CD4-positive, alpha-beta T cell treated with Interleukin-1 beta for 1 hour (primary cell): ENCODE results near the gene WNK2.

Experiments used
- DNase-seq, 2 donors: peaks; one replicate each; pipeline ENCODE4 v3.0.0-alpha.2; 2020 to 2022

The WNK2 gene

GRCh38 chr9:93268551-93269314 lies 84.8 kb downstream of the WNK2 start:
- peak; percentile 33 to 60 for DNase-seq

- no peak for DNase-seq
Measured at GRCh38 chr9:93270976-93271375, 87.0 kb downstream of the WNK2 start.

GRCh38 chr9:93276973-93277372 lies 93.0 kb downstream of the WNK2 start:
- no peak for DNase-seq

GRCh38 chr9:93278144-93278543 lies 94.2 kb downstream of the WNK2 start:
- no peak for DNase-seq

DNA sequence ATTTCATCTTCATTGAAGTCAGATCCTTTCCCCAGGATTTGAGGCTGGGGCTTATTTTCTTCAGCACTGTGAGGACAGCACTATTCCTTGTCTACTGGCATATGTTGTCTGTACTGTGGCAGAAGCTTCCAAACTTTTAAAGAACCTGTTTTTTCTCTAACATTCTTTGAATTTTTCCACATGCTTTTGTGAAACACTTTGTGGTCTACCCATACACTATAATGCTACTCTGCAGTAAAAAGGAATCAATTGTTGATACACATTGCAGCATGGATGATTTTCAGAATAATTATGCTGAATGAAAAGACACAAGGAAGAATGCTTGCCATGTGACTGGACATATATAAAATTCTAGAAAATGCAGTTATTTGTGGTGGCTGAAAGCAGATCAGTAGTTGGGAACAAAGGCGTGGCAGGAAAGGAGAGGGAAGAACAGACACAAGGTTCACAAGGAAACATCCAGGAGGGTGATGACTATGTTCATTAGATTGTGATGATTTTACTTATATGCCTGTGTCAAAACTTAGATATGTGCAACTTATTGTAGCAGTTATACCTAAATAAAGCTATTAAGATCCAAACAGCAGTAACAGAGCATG lies 96.8 kb downstream of the WNK2 start:
- DNase-seq: no peak

DNA sequence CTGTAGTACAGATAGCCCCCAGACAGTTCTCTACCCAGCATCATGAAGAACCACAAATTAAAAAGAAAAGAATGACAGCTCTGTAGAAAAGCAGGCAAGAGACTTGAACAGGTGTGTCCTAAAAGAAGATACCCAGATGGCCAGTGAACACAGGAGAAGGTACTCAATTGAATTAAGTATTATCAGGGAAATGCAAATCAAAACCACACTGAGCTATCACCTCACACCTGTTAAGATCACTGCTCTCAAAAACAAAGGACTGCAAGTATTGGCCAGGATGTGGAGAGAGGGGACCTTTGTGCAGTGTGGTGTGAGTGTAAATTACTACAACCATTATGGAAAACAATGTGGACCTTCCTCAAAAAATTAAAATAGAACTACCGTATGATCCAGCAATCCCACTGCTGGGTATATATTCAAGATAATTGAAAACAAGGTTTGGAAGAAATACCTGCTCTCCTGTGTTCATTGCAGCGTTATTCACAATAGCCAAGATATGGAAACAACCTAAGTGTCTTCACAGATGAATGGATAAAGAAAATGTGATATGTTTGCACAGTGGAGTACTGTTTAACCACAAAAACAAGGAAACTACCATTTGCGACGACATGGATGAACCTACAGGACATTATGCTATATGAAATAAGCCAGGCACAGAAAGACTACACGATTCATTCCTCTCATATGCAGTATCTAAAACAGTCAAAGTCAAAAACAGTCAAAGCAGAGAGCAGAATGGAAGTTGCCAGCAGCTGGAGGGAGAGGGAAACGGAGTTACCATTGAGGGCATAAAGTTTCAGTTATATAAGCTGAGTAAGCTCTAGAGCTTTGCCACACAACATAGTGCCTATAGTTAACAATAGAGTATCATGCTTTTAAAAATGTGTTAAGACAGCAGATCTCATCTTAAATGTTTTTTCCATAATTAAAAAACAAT lies 102.6 kb downstream of the WNK2 start:
- DNase-seq: no peak

GRCh38 chr9:93287189-93287552 lies 103.2 kb downstream of the WNK2 start:
- DNase-seq: no peak

DNA sequence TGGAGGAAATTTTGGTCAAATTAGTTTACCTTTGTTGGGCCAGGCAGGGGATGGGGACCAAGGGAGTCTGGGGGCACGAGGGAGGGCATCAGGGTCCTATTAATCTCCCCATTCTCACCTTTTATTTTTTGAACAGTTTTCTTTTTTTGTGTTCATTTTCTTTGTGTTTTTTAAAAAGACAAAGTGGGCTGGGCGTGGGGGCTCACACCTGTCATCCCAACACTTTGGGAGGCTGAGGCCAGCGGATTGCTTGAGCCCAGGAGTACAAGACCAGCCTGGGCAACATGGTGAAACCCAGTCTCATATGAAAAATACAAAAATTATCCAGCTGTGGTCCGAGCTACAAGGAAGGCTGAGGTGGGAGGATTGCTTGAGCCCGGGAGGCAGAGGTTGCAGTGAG lies 103.7 kb downstream of the WNK2 start:
- DNase-seq: no peak

DNA sequence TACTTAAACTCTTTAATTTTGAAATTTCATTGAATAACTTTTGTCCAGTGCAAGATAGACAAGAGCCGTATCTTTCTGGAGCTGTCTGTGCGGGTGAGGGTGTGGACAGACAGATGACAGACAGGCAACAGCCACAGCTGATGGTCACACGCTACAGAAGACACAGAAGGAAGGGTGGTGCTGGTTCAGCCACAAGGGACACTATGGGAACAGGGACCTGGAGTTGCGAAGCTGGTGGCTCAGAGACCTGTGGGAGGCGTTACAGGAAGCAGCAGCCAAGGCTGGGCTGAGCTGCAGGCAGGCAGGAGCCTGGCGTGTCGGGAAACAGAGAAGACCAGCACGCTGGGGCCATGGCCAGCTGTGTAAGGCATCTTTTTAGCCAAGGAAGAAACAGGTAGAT lies 104.4 kb downstream of the WNK2 start:
- no peak for DNase-seq

GRCh38 chr9:93288891-93289883 lies 105.2 kb downstream of the WNK2 start:
- DNase-seq: no peak

DNA sequence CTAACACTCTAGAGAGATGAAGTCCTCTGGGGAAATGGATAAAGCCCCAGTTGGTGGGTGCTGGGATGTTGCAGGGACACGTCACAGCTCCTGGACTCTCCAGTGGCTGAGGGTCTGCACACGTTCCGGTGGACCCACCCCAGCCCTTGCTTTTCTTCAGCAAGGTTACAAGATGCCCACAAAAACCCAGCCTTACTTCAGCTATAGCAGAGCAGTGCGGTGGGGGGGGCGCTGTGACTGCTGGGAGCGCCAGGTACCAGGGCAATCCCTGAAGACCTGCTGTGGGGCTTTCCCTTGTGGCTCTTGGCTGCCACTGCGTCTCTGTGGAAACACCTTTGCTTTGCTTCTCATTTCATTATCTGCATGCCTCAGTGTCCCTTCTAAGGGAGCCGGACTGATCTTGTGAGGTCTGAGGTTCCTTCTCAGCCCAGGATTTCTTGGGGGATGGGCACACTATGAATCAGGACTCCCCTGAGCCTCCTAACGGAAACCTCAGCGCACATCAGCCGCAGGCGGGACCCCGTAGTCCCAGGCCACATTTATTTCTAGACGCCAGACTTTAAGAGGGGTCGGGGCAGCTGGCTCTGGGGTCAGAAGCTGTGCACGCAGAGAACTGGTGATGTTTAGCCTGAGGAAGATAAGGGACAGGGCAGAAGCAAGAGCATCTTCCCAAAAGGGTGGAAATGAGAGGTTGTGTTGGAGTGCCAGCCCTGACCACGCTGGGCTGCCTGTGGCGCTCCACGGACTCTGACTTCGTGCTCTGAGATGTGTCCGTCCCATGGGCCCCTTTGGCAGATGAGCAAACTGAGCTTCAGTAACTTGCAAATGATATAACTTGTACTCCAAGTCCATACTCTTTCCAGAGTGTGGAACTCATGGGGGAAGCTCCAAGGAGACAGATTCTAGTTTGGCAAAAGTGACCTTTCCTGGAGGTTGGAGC lies 106.8 kb downstream of the WNK2 start:
- DNase-seq: no peak

DNA sequence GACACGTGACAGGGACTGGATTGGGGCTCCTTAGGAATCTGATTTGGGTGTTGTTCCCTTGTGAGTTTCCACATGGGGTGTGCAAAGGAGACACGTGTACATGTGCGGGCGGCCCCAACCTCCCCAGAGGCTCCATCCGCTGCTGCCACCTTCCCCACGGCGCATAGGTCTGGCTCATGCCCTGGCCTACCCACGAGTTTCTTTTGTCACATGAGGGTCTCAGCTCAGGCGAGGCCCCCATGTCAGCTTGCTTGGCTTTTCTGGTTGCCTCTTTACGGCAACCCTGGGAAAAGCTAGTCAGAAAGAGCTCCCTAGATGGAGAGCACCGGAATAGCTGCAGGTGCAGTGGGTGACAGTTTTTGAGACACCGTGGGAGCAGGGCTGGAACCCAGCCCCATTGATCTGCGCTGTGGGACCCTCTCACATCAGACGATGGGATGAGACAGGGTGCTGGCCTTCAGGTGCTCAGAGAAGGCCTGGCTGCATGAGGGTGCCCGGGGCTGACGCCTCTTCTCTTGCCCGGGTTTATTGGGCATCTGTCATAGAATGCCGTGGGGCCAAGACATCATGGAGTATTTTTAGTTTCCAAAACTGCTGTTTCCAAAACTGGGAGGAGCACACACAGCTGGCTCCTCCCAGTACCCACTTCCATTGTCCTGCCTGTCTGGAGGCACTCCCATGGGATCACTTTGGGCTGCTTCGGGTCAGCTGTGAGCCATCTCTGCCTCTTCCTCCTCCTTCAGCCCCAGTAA lies 107.8 kb downstream of the WNK2 start:
- DNase-seq: no peak

- DNase-seq: no peak
Measured at GRCh38 chr9:93292288-93292615, 108.3 kb downstream of the WNK2 start.

DNA sequence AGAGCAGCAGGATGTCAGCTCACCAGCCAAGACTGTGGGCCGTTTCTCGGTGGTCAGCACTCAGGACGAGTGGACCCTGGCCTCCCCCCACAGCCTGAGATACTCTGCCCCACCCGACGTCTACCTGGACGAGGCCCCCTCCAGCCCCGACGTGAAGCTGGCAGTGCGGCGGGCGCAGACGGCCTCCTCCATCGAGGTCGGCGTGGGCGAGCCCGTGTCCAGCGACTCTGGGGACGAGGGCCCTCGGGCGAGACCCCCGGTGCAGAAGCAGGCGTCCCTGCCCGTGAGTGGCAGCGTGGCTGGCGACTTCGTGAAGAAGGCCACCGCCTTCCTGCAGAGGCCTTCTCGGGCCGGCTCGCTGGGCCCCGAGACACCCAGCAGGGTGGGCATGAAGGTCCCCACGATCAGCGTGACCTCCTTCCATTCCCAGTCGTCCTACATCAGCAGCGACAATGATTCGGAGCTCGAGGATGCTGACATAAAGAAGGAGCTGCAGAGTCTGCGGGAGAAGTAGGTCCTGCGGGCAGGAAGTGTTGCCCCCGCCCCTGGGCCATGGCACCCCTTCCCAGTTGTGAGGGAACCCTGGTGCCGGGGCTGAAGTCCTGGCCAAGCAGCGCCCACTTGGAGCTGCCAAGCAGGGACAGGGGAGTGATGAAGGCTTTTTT lies 108.9 kb downstream of the WNK2 start:
- no peak for DNase-seq

DNA sequence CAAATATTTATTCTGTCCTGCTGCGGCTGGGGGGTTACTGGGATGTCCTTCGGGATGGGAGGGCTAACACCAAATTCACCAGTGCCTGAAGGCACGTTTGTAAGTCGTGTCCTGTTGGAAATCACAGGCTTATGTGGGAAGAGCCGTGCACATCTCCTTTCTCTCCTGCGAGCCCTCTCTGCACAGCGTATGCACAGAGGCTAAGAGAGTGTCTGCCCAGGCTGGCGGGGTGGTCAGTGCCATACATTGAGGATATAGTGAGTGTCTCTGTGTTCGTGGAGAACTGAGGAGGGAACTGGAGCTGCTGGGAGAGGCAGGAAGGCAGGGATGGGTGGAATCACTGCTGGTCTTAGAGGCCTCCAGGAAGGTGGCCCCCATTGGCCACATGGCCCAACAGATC lies 110.1 kb downstream of the WNK2 start:
- DNase-seq: no peak

- DNase-seq: no peak
Measured at GRCh38 chr9:93295031-93295430, 111.1 kb downstream of the WNK2 start.

DNA sequence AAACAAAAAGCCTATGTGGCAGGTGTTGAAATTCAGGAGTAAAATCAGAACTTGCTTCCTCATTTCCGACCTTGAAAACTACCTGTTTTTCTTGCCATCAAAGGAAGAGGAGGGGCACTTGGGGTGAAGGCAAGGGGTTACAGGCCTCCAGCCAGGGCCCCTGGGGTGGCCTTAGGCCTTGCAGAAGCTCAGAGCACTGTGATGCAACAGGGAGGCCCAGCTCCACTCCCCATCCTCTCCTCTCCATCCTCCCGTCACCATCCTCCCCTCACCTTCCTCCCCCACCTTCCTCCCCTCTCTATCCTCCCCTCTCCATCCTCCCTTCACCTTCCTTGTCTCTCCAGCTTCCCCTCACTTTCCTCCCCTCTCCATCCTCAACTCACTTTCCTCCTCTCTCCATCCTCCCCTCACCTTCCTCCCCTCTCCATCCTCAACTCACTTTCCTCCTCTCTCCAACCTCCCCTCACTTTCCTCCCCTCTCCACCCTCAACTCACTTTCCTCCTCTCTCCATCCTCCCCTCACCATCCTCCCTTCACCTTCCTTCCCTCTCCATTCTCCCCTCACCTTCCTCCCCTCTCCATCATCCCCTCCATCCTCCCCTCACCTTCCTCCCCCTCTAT lies 111.6 kb downstream of the WNK2 start:
- no peak for DNase-seq

DNA sequence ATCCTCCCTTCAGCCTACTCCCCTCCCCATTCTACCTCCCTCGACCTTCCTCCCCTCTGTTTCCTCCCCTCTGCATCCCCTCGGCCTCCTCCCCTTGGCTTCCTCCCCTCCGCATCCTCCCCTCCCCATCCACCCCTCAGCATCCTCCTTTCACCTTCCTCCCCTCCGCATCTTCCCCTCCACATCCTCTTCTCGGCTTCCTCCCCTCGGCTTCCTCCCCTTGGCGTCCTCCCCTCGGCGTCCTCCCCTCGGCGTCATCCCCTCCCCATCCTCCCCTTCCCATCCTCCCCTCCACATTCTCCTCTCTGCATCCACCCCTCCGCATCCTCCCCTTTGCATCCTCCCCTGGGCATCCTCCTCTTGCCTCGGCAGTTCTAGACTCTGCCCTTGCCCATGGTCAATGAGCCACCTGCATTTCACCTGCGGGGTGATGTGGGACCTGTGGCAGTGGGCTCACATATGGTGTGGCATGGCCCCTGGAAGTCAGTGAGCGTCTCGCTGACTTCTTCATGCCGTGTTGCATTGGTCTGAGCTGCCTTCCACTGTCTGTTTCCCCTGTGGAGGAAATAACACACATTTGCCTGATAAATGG lies 113.0 kb downstream of the WNK2 start:
- DNase-seq: no peak
